H9 (cell line): ENCODE measurements around the gene CTDSP2. TPM values are rescaled to one million over a fixed set of nuclear protein-coding genes. Genes with fewer than 3 reads are reported as not detected.

ENCODE experiments used
- DNase-seq: peaks from one replicate; pipeline ENCODE4 v3.0.0-alpha.2; 2017
- H2AFZ ChIP-seq: one replicate; pipeline ENCODE4 v1.6.1; 2013; ENCODE audit warnings: mild to moderate bottlenecking, low read length, control low read depth, moderate library complexity
- H2AK5ac ChIP-seq: 2 replicates; pipeline ENCODE4 v1.6.1; 2013; ENCODE audit warnings: low read length, control low read depth, mixed read lengths; ENCODE audit not compliant: insufficient read length
- H2BK120ac ChIP-seq: one replicate; pipeline ENCODE4 v1.6.1; 2013; ENCODE audit warnings: low read depth, mild to moderate bottlenecking, low read length, control low read depth, inconsistent platforms; ENCODE audit not compliant: poor library complexity, severe bottlenecking
- H2BK12ac ChIP-seq: 2 replicates; pipeline ENCODE4 v1.6.1; 2013; ENCODE audit warnings: low read length, control low read depth, mixed read lengths, low read depth; ENCODE audit not compliant: insufficient read length
- H2BK15ac ChIP-seq: 2 replicates; pipeline ENCODE4 v1.6.1; 2013; ENCODE audit warnings: low read depth, low read length, control low read depth
- H2BK20ac ChIP-seq: one replicate; pipeline ENCODE4 v1.6.1; 2013; ENCODE audit warnings: low read depth, mild to moderate bottlenecking, low read length, control low read depth, inconsistent platforms; ENCODE audit not compliant: poor library complexity, severe bottlenecking
- H2BK5ac ChIP-seq: 2 replicates; pipeline ENCODE4 v1.6.1; 2013; ENCODE audit warnings: low read length, control low read depth, mixed read lengths; ENCODE audit not compliant: insufficient read length
- H3K14ac ChIP-seq: 2 replicates; pipeline ENCODE4 v1.6.1; 2013; ENCODE audit warnings: low read length, control low read depth; ENCODE audit not compliant: insufficient read depth
- H3K18ac ChIP-seq: 2 replicates; pipeline ENCODE4 v1.6.1; 2013; ENCODE audit warnings: low read depth, mild to moderate bottlenecking, mixed read lengths, low read length, control low read depth; ENCODE audit not compliant: insufficient read length
- H3K23ac ChIP-seq: 2 replicates; pipeline ENCODE4 v1.6.1; 2013; ENCODE audit warnings: low read length, control low read depth, mixed read lengths, low read depth; ENCODE audit not compliant: insufficient read length
- H3K23me2 ChIP-seq: 2 replicates; pipeline ENCODE4 v1.6.1; 2013; ENCODE audit warnings: low read depth, mild to moderate bottlenecking, mixed read lengths, low read length, control low read depth; ENCODE audit not compliant: insufficient read length, poor library complexity, severe bottlenecking
- H3K27ac ChIP-seq: 2 replicates; pipeline ENCODE4 v1.5.1; 2013; ENCODE audit warnings: low read length, control low read depth, mixed read lengths, low read depth; ENCODE audit not compliant: insufficient read length
- H3K27me3 ChIP-seq: 2 replicates; pipeline ENCODE4 v1.6.1; 2013; ENCODE audit warnings: low read length, control low read depth, inconsistent platforms; ENCODE audit not compliant: insufficient read depth
- H3K4ac ChIP-seq: 2 replicates; pipeline ENCODE4 v1.6.1; 2013; ENCODE audit warnings: low read depth, mild to moderate bottlenecking, control low read depth, inconsistent platforms, low read length, moderate library complexity
- H3K4me1 ChIP-seq: 2 replicates; pipeline ENCODE4 v1.6.1; 2013; ENCODE audit warnings: low read length, control low read depth, inconsistent platforms; ENCODE audit not compliant: insufficient read depth
- H3K4me2 ChIP-seq: 2 replicates; pipeline ENCODE4 v1.6.1; 2013; ENCODE audit warnings: low read length, control low read depth, mixed read lengths; ENCODE audit not compliant: insufficient read length, insufficient read depth
- H3K56ac ChIP-seq: 2 replicates; pipeline ENCODE4 v1.6.1; 2013; ENCODE audit warnings: low read depth, mild to moderate bottlenecking, mixed read lengths, low read length, control low read depth; ENCODE audit not compliant: insufficient read length
- H3K79me1 ChIP-seq: 2 replicates; pipeline ENCODE4 v1.6.1; 2013; ENCODE audit warnings: low read depth, mild to moderate bottlenecking, moderate library complexity, low read length, control low read depth, inconsistent platforms; ENCODE audit not compliant: insufficient read depth, poor library complexity, severe bottlenecking
- H3K79me2 ChIP-seq: 2 replicates; pipeline ENCODE4 v1.6.1; 2013; ENCODE audit warnings: low read length, control low read depth, inconsistent platforms; ENCODE audit not compliant: insufficient read depth
- H3K9ac ChIP-seq: 2 replicates; pipeline ENCODE4 v1.6.1; 2013; ENCODE audit warnings: low read length, control low read depth, mixed read lengths; ENCODE audit not compliant: insufficient read length; ENCODE audit errors: extremely low read depth
- H3K9me3 ChIP-seq: one replicate; pipeline ENCODE4 v1.6.1; 2013; ENCODE audit warnings: low read depth, low read length, inconsistent platforms; ENCODE audit not compliant: control insufficient read depth
- H3T11ph ChIP-seq: one replicate; pipeline ENCODE4 v1.6.1; 2013; ENCODE audit warnings: mild to moderate bottlenecking, low read length, control low read depth, inconsistent platforms
- H4K20me1 ChIP-seq: one replicate; pipeline ENCODE4 v1.6.1; 2013; ENCODE audit not compliant: control insufficient read depth, insufficient read length, insufficient read depth
- H4K5ac ChIP-seq: 2 replicates; pipeline ENCODE4 v1.6.1; 2013; ENCODE audit warnings: low read depth, mild to moderate bottlenecking, mixed read lengths, low read length, control low read depth; ENCODE audit not compliant: insufficient read length
- H4K8ac ChIP-seq: replicated peaks from 2 replicates; pipeline ENCODE4 v1.6.1; 2013; ENCODE audit warnings: low read length, control low read depth, mixed read lengths, low read depth; ENCODE audit not compliant: insufficient read length
- H4K91ac ChIP-seq: 2 replicates; pipeline ENCODE4 v1.6.1; 2013; ENCODE audit warnings: low read depth, mild to moderate bottlenecking, moderate library complexity, mixed read lengths, low read length, control low read depth; ENCODE audit not compliant: insufficient read length
- H3K27ac Mint-ChIP-seq, 3 experiments: 2 replicates in 2 of 3; 3 replicates in 1 of 3; pipeline ENCODE4 v1.8.0; 2020 to 2021; ENCODE audit warnings: mixed read lengths in 3 of 3, mild to moderate bottlenecking in 1 of 3, moderate library complexity in 1 of 3
- H3K27me3 Mint-ChIP-seq: 2 replicates; pipeline ENCODE4 v1.8.0; 2021; ENCODE audit warnings: low read depth, mild to moderate bottlenecking, moderate library complexity, mixed read lengths
- H3K36me3 Mint-ChIP-seq, 3 experiments: 2 replicates in 2 of 3; 3 replicates in 1 of 3; pipeline ENCODE4 v1.8.0; 2020 to 2021; ENCODE audit warnings: low read depth in 3 of 3, mixed read lengths in 3 of 3; ENCODE audit not compliant: insufficient read depth in 1 of 3
- H3K4me1 Mint-ChIP-seq, 2 experiments: 2 replicates each; pipeline ENCODE4 v1.8.0; 2020; ENCODE audit warnings: mixed read lengths in 2 of 2
- H3K4me3 Mint-ChIP-seq, 2 experiments: 2 replicates in 1 of 2; 3 replicates in 1 of 2; pipeline ENCODE4 v1.8.0; 2020 to 2021; ENCODE audit warnings: mild to moderate bottlenecking in 2 of 2, mixed read lengths in 2 of 2, moderate library complexity in 1 of 2
- H3K9me3 Mint-ChIP-seq, 2 experiments: 2 replicates in 1 of 2; 3 replicates in 1 of 2; pipeline ENCODE4 v1.8.0; 2020; ENCODE audit warnings: mild to moderate bottlenecking in 2 of 2, mixed read lengths in 2 of 2, moderate library complexity in 1 of 2
- CTCF ChIP-seq: fragments of 200-600 bp; sonication (generic); conservative IDR thresholded peaks from 3 replicates; pipeline ENCODE4 v1.8.0; 2021; ENCODE audit warnings: antibody characterized with exemption, mild to moderate bottlenecking
- total RNA-seq: library from RNA; stranded (reverse); gene quantifications from 2 replicates; pipeline ENCODE4 v1.2.1, GENCODE V29; 2021

CTDSP2 gene
- total RNA-seq, 1 experiment from 2014 or later, result 103 TPM

DNA sequence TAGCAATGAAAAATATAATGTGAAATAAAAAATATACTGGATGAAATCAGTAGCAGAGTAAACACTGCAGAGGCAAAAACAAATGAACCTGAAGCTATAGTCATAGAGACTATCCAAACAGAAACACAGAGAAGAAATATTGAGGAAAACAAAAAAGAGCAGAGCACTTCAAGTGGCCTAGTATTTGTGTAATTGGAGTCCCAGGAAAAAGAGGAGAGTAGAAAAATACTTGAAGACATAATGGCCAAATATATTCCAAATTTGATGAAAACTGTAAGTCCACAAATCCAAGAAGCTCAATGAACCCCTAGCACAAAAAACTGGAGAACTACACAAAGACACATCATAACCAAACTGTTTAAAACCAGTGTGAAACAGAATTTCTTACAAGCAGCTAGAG lies 37.2 kb upstream of the CTDSP2 start:
- H2BK120ac ChIP-seq, result no peak overlapping the region
- H3K79me1 ChIP-seq, result no peaks in the 10 kb centered on the region
- H2BK15ac ChIP-seq, result no peak overlapping the region
- H3K9me3 Mint-ChIP-seq, result peaks cover 0 to 6% of the 10 kb centered on the region in 2 experiments; a peak in 3 of 5 replicates
- H3K9ac ChIP-seq, result no peak overlapping the region
- H3K27ac Mint-ChIP-seq, result no peak overlapping the region
- H4K5ac ChIP-seq, result no peak overlapping the region
- no peak overlapping the region for H2AFZ ChIP-seq
- no peak overlapping the region for H3K4ac ChIP-seq
- no peak overlapping the region for H3K14ac ChIP-seq
- peaks cover 10 to 12% of the 10 kb centered on the region in 2 experiments for H3K4me1 Mint-ChIP-seq
- no peak overlapping the region for H4K8ac ChIP-seq
- no peak overlapping the region for H4K91ac ChIP-seq
- H2BK12ac ChIP-seq, result no peak overlapping the region
- TF ChIP-seq CTCF, result no peak
- no peak overlapping the region for H3K23ac ChIP-seq
- peaks cover 2% of the 10 kb centered on the region; the same call in 1 of the 2 replicates for H3K4me1 ChIP-seq
- H3T11ph ChIP-seq, result no peak overlapping the region
- H3K18ac ChIP-seq, result no peak overlapping the region
- H4K20me1 ChIP-seq, result no peaks in the 10 kb centered on the region
- H3K27me3 ChIP-seq, result no peaks in the 10 kb centered on the region
- no peak overlapping the region for H2BK5ac ChIP-seq
- H3K56ac ChIP-seq, result no peak overlapping the region
- DNase-seq, result no peak
- no peaks in the 10 kb centered on the region for H3K23me2 ChIP-seq
- no peak overlapping the region for H3K4me3 Mint-ChIP-seq
- H2AK5ac ChIP-seq, result no peak overlapping the region
- no peak overlapping the region for H3K27ac ChIP-seq
- 0 out of 2 replicates have a peak, but pooled peaks cover 2% of the 10 kb centered on the region for H3K27me3 Mint-ChIP-seq
- no peaks in the 10 kb centered on the region for H3K36me3 Mint-ChIP-seq
- H3K79me2 ChIP-seq, result no peaks in the 10 kb centered on the region
- no peak overlapping the region for H3K4me2 ChIP-seq
- no peak overlapping the region for H2BK20ac ChIP-seq
- H3K9me3 ChIP-seq, result no peaks in the 10 kb centered on the region
